GM21619 (cell line): ENCODE results near the gene ADA.
A peak's percentile ranks its signal among the peaks of the same experiment; 100 is the strongest.

Experiments
- ATAC-seq: cut with Tn5 transposase; IDR thresholded peaks from one replicate; pipeline ENCODE4 v1.9.1; 2021; ENCODE audit not compliant: unreplicated experiment

ADA gene

DNA sequence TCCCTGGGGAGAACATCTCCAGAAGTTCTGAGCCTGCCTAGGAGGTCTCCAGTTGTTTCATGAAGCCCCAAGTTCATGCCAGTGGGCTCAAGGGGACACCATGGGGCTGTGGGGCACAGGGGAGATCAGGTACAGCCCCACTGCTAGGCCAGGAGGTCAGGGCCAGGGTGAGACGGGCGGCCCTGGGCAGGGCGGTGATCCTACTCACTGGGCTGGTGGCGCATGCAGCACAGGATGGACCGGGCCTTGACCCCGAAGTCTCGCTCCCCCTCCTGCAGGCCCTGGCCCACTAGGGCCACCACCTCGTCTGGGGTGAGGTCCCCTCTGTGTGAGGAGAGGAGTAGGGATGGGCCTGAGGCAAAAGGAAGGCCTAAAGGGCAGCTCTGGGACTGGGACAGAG, 26.1 kb downstream of the ADA start:
- no peak for ATAC-seq

- ATAC-seq: no peak
Measured at GRCh38 chr20:44624743-44625271, 26.7 kb downstream of the ADA start.

- ATAC-seq: no peak
Measured at GRCh38 chr20:44624152-44624551, 27.3 kb downstream of the ADA start.

- no peak for ATAC-seq
Measured at GRCh38 chr20:44622501-44623270, 28.8 kb downstream of the ADA start.

DNA sequence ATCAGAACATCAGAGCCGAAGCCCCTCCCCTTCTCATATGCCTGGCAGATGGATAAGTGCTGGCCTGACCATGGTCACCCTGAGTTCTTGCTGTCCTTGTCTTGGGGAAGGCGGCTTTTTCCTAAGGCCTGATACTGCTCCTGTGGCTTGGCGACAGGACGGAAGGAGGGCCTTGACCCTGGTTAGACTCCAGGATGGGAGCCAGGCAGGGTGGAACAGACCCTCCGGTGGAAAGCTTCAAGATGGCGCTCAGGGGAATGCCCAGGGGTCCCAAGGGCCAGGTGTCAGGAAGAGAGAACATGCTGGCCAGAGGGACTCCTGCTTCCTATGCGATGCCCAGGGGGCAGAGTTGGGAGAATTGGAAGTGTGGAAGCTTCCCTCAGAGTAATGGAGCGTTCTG, 29.6 kb downstream of the ADA start:
- ATAC-seq: no peak

DNA sequence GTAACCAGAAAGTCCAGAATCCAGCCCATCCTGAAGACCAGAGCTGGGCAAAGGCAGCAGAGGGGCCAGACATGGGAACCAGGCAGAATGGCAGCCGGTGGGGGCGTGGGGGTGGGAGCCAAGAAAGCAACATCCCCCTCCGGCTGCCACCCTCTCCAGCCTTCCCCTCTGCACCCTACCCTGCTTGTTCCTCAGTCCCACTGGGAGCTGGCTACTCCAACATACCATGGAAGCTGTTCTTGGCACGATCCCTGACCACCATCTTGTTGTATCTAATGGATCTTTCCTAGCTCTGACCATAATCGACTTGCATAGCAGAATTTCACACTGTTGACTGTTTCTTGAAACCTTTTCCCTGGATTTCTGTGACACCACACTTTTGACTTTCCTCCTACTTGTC, 30.2 kb downstream of the ADA start:
- no peak for ATAC-seq

DNA sequence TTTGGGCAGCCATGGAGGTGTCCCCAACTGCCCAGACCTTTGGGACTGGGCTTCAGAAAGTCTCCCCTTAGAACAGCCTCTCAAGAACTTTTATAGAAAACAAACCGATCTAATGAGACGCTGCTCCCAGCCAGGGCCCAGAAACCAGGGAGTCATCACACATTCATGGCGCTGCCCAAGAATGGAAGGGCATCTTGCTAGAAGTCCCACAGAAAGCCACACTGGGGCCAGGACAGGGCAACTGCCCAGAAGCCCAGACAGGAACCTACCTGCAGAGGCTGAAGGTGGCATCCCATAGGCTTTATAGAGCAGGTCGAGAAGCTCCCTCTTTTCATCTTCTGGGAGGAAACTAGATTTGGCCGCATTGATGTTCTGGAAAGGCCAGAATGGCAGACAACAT, 31.5 kb downstream of the ADA start:
- ATAC-seq: no peak

DNA sequence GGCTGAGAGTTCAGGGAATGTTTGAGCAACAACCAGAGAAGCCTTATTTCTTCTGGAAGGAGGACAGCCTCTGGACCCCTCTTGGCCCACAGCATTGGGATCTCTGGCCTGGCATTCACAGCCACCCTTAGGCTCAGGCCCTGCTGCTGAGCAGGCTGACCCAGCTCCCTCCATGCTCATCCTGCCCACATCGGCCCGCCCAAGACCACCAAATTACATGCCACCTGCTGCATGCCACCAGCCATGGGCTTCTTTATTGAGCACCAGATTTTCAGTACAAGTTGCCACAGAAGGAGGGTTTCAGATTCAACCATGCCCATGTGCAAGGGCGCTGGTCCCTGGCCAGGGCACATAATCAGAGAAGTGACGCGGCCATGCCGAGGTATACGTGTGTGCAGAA, 32.2 kb downstream of the ADA start:
- no peak for ATAC-seq

DNA sequence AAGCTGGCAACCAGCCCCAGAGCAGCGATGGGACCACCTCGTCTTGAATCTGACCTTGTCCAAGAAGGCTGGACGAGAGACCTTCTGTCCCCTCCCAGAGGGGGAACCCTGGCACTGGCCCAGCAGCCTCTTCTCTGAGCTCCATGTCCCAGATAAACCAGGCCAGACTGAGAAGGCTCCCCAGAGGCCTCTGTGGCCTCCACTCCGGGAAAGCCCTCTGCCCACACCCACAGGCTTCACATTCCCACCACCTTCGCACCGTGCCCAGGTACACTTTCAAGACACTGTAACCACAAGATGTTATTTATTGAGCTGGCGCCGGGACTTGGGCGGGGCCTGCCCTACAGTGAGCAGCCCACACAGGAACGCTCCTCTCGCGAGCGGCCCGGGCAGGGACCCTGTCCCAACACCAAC, 33.2 kb downstream of the ADA start:
- no peak for ATAC-seq

DNA sequence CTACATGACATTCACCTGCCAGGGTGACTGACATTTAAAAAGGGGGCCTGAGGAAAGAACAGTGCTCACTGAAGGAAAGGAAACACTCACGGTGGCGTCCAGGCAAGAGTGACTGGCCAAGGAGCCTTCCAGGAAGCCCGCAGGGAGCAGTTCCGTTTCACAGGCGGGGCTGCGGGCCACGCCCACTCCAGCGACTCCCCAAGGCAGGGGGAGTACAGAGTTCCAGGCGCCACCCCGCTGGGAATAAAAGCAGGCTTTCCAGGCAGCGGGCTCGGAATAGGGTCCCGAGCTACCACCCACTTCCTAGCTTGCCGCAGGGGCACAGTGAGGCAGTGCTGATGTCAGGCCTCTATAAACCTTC, 34.9 kb downstream of the ADA start:
- no peak for ATAC-seq

GRCh38 chr20:44615876-44616603, 35.5 kb downstream of the ADA start:
- no peak for ATAC-seq

- ATAC-seq: no peak
Measured at GRCh38 chr20:44615169-44615791, 36.2 kb downstream of the ADA start.

- no peak for ATAC-seq
Measured at GRCh38 chr20:44614525-44614924, 37.0 kb downstream of the ADA start.

DNA sequence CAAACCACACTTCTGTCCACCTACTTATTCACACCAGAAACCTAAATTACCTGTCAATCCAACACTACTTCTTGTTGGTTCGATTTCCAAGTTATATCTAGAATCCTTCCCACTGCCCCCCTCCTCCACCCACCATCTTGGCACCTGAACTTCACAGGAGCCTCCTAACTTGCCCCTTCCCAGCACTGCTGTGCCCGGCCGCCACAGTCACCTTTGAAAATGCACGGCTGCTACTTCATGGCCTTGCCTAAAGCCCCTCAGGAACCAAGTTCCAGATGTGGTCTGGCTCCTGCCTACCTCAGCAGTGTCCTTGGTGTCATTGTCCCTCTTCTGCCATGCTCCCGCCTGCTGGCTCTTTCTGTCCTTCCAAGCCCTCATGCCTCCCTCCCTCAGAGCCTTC, 37.9 kb downstream of the ADA start:
- ATAC-seq: no peak

DNA sequence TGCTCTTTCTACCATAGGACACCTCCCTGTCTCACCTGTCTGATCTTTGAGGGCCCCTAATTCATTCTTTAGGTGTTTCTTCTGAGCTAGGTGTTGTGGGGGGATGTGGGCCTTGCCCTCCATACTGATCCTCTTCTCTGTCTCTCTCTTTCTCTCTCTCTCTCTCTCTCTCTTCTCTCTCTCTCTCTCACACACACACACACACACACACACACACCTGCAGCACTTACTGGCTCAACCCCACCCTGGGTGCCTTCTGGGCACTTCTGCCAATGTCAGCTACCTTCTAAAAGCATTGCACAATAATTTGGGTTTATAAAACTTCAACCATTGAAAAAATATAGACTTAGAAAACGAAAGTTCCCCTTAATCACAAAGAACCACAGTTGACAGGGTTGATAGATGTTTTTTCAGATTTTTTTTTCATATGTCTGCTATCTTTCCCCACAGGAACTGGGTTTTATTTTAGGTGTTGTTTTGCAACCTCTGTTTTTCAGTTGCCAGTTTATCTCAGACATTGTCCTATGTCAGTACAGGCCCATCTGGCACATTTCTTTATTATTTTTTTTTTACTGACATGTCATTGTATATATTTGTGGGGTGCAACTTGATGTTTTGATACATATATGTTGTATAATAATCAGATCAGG, 41.1 kb downstream of the ADA start:
- ATAC-seq: no peak

GRCh38 chr20:44609516-44610312, 41.8 kb downstream of the ADA start:
- ATAC-seq: peak; percentile 87

DNA sequence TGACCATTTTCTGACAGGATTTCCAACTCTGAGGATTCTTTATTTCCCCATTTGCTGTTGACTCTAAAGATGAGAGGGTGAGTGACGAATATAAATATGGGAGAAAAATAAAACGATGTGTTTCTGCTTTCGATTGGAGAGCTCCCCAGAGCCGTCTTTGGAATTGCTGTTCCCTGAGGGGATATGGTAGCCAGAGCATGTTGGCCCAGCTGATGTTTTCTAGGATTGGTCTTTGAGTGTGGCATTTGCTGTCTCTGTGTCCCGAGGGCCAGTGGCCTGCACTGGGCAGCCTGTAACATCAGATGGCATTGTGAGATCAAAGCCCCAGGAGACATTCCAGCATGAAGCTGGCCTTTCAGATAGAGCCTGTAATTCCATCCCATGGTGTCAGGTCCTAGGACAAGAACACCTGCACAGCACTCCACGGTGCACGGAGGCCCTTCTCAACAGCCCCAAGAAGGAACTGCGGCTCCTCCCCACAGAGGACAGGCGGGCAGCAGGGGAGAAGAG, 42.4 kb downstream of the ADA start:
- no peak for ATAC-seq

GRCh38 chr20:44606725-44607441, 44.6 kb downstream of the ADA start:
- ATAC-seq: no peak

DNA sequence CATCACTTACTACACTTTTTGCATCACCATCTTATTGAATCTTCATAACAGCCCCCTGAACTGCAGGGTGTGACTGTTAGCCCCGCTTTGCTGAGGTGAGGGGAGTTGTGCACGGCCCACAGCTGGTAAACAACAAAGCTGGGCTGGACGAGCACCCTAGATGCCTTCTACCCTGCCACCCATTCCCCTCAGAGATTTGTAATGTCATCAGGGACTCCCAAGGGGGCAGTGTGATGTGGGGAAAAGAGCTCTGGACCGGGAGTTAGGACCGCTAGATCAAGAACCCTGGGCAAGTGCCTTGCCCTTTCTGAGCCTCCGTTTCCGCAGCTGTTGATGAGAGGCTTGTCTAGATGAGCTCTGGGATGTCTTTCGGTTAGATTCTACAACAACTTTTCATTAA, 48.2 kb downstream of the ADA start:
- ATAC-seq: no peak

GRCh38 chr20:44601801-44602204, 49.7 kb downstream of the ADA start:
- no peak for ATAC-seq
